OCI-LY1 (cell line): ENCODE results near the gene NME8.

ENCODE experiments used
- H2AFZ ChIP-seq: fragments of 200-600 bp; sonication (generic), shearing (Covaris generic); 2 replicates; pipeline ENCODE4 v1.6.0; 2014; ENCODE audit warnings: antibody characterized with exemption, mild to moderate bottlenecking, low read length
- H3F3A ChIP-seq: fragments of 200-600 bp; sonication (generic), shearing (Covaris generic); 2 replicates; pipeline ENCODE4 v1.6.0; 2014; ENCODE audit warnings: mild to moderate bottlenecking, antibody characterized with exemption, low read length, moderate library complexity; ENCODE audit not compliant: insufficient read depth
- H3K27ac ChIP-seq: fragments of 200-600 bp; sonication (generic); 2 replicates; pipeline ENCODE4 v1.5.1; 2014; ENCODE audit warnings: low read length, mixed run types, mild to moderate bottlenecking, low read depth; ENCODE audit not compliant: poor library complexity, severe bottlenecking
- H3K27me3 ChIP-seq: fragments of 200-600 bp; sonication (generic); 2 replicates; pipeline ENCODE4 v1.6.0; 2014; ENCODE audit warnings: antibody characterized with exemption, mild to moderate bottlenecking, low read length, moderate library complexity; ENCODE audit not compliant: insufficient read depth
- H3K36me3 ChIP-seq: fragments of 200-600 bp; sonication (generic); 2 replicates; pipeline ENCODE4 v1.6.1; 2014; ENCODE audit warnings: mild to moderate bottlenecking, antibody characterized with exemption, low read length, moderate library complexity, mixed read lengths; ENCODE audit not compliant: insufficient read depth
- H3K4me1 ChIP-seq: fragments of 200-600 bp; sonication (generic); 2 replicates; pipeline ENCODE4 v1.5.1; 2014; ENCODE audit warnings: mild to moderate bottlenecking, low read length, moderate library complexity; ENCODE audit not compliant: insufficient read depth, severe bottlenecking
- H3K4me2 ChIP-seq: fragments of 200-600 bp; sonication (generic), shearing (Covaris generic); 2 replicates; pipeline ENCODE4 v1.6.1; 2014; ENCODE audit warnings: low read length
- H3K4me3 ChIP-seq: fragments of 200-600 bp; sonication (generic); 2 replicates; pipeline ENCODE4 v1.5.1; 2014; ENCODE audit warnings: low read length, low read depth, mild to moderate bottlenecking, mixed read lengths; ENCODE audit not compliant: poor library complexity, severe bottlenecking
- H3K79me2 ChIP-seq: fragments of 200-600 bp; shearing (Covaris generic); 2 replicates; pipeline ENCODE4 v1.6.1; 2016; ENCODE audit warnings: mixed run types, low read length, mixed read lengths; ENCODE audit not compliant: insufficient read depth
- H3K9ac ChIP-seq: fragments of 200-600 bp; sonication (generic), shearing (Covaris generic); 2 replicates; pipeline ENCODE4 v1.6.1; 2014; ENCODE audit warnings: mild to moderate bottlenecking, low read length, mixed read lengths
- H3K9me2 ChIP-seq: fragments of 200-600 bp; sonication (generic), shearing (Covaris generic); 2 replicates; pipeline ENCODE4 v1.6.1; 2014; ENCODE audit warnings: low read depth, mild to moderate bottlenecking, low read length, mixed read lengths
- H3K9me3 ChIP-seq: fragments of 200-600 bp; shearing (Covaris generic); 2 replicates; pipeline ENCODE4 v1.6.1; 2014; ENCODE audit warnings: low read length, mixed read lengths
- H4K20me1 ChIP-seq: fragments of 200-600 bp; sonication (generic), shearing (Covaris generic); 2 replicates; pipeline ENCODE4 v1.6.0; 2016; ENCODE audit warnings: mild to moderate bottlenecking, low read length; ENCODE audit not compliant: insufficient read depth
- CTCF ChIP-seq: fragments of 200-600 bp; sonication (generic), shearing (Covaris generic); IDR thresholded peaks from 2 replicates; pipeline ENCODE4 v1.5.1; 2017; ENCODE audit warnings: mild to moderate bottlenecking, antibody characterized with exemption, low read length, moderate library complexity, mixed read lengths
- EZH2 ChIP-seq: fragments of 200-600 bp; sonication (generic), shearing (Covaris generic); IDR thresholded peaks from 2 replicates; pipeline ENCODE4 v1.8.0; 2017; ENCODE audit warnings: borderline replicate concordance, mixed run types, mild to moderate bottlenecking, antibody characterized with exemption, low read length, moderate library complexity, mixed read lengths

NME8 gene

GRCh38 chr7:37927773-37928444 is 79.5 kb downstream of the NME8 start:
- H3K27ac ChIP-seq, result no peak overlapping the region
- H3K4me1 ChIP-seq, result no peaks in the 10 kb centered on the region
- no peaks in the 10 kb centered on the region for H3K9me2 ChIP-seq
- no peaks in the 10 kb centered on the region for H3K9me3 ChIP-seq
- H3F3A ChIP-seq, result no peaks in the 10 kb centered on the region
- H3K79me2 ChIP-seq, result no peaks in the 10 kb centered on the region
- no peaks in the 10 kb centered on the region for H4K20me1 ChIP-seq
- TF ChIP-seq EZH2 (no peak), CTCF (no peak)
- no peak overlapping the region for H3K4me3 ChIP-seq
- no peaks in the 10 kb centered on the region for H3K27me3 ChIP-seq
- H3K9ac ChIP-seq, result no peak overlapping the region
- H2AFZ ChIP-seq, result no peak overlapping the region
- H3K4me2 ChIP-seq, result no peak overlapping the region
- no peaks in the 10 kb centered on the region for H3K36me3 ChIP-seq

GRCh38 chr7:37928878-37929277 is 80.5 kb downstream of the NME8 start:
- Histone ChIP-seq H3K36me3 (no peaks in the 10 kb centered on the region), H3K79me2 (no peaks in the 10 kb centered on the region), H3F3A (no peaks in the 10 kb centered on the region), H3K4me2 (no peak overlapping the region), H3K9ac (no peak overlapping the region), H3K9me3 (no peaks in the 10 kb centered on the region), H3K4me1 (no peaks in the 10 kb centered on the region), H3K9me2 (no peaks in the 10 kb centered on the region), H3K27ac (no peak overlapping the region), H4K20me1 (no peaks in the 10 kb centered on the region), H3K4me3 (no peak overlapping the region), H2AFZ (no peak overlapping the region), H3K27me3 (no peaks in the 10 kb centered on the region)
- no peak for TF ChIP-seq CTCF
- no peak for TF ChIP-seq EZH2

GRCh38 chr7:37930226-37930948 is 82.0 kb downstream of the NME8 start:
- no peak overlapping the region for H3K9ac ChIP-seq
- H3K4me3 ChIP-seq, result no peak overlapping the region
- H4K20me1 ChIP-seq, result no peaks in the 10 kb centered on the region
- no peak overlapping the region for H3K27ac ChIP-seq
- no peaks in the 10 kb centered on the region for H3K79me2 ChIP-seq
- H3K36me3 ChIP-seq, result no peaks in the 10 kb centered on the region
- no peaks in the 10 kb centered on the region for H3K9me3 ChIP-seq
- H3F3A ChIP-seq, result no peaks in the 10 kb centered on the region
- no peak overlapping the region for H3K4me2 ChIP-seq
- H3K4me1 ChIP-seq, result no peaks in the 10 kb centered on the region
- no peaks in the 10 kb centered on the region for H3K9me2 ChIP-seq
- H2AFZ ChIP-seq, result no peak overlapping the region
- no peaks in the 10 kb centered on the region for H3K27me3 ChIP-seq
- TF ChIP-seq EZH2 (no peak), CTCF (no peak)
